Kidney glomerular epithelial cell (primary cell): ENCODE measurements around the gene RAB6B.

Experiments
- DNase-seq: peaks from one replicate; lab custom pipeline; 2025; lab: John Stamatoyannopoulos, UW

Gene RAB6B

DNA sequence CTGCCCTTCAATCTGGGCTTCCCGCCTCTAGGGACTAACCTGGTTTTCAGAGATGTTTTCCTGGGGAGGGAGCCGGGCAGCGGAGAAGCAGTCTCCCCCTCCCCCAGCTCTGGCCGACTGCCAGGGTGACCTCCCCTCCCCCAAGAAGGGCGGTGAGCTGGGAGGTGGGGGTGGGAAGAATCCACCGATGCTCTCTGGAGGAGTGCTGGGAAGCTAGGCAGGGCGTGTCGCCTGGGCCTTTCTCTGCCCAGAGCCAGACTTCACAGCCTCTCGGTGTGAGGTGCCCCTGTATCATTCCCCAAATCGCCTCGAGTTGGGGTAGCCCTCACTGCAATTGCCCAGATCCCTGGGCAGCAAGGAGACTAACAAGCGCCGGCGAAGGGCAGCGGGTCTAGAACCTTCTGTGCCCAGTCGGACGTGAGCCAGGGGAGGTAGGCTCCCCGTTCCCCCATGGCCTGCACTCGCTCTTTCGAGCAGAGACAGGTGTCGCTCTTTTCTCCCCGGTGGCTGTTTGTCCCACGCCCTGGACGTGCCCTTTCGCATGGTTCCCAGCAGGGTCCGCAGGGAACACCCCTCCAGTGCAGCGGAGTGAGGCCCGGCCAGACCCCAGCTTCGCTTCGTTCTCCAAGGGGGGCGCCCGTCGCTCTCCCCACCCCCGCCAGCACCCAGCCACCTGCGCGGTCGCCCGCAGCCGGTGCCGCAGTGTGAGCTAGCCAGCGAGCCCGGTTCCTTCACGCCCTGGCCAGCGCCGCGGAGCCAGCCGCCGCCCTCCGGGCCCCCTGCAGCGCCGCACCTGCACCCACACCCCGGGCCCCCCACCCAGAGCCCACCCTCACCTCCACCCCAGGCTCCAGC lies 1.1 kb downstream of the RAB6B start:
- DNase-seq: no peak

DNA sequence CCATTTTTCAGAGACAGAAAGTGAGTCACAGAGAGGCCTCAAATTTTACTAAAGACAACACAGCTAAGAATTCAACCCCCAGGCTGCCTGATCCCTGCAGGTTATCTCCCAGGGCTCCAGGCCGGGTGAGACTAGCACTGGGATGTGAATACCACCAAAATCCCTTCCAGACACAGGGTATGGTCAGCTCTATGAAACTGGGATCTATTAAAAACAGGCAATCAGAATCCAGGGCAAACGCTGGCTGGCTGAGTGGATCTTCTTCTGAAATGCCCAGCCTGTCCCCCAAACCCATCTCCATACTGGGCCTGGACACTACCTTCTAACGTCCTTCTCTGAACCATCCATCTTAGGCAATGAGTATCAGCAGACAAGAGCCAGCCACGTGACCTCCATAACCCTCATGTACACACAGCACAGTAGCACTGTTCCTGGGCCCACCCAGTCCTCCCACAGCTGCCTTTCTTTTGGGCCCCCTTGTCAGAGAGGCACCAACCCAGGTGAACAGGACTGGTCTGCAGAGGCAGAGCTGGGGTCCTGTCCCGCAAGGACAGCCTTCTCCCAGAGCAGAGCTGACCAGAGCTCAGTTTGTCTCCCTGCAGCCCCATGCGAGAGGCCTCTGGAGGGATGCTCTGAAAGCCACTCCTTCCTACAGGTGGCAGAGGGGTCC lies 1.9 kb downstream of the RAB6B start:
- DNase-seq: no peak

DNA sequence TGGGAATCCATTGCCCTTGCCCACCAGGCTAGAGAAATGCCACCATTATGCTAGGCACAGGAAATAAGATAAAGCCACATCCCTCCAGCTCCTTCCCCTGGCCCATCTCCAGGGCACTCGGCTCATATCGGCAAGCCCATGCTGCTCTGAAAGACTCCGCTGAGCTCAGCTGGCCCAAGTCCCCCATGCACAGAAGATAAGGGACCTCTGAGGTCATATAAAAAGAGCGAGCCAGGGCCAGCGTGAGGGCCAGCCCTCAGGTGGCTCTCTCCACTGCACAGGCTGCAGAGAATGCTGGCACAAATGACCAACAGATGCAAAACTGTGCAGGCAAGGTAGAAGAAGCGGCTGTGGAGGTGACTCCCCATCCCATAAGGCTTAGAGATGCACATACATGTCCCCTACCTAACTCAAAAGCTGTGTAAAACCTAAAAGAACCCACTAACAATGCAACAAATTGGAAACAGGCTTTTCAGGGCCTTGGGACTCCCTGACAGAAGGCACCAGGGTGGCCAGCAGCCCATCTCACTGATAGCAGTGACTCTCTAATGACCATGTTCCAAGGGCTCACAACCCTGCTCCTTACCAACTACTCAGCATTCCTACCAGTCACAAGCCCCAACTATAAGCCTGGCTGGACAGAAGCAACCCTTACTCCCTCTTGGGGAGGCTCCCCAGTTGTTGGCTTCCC lies 3.0 kb downstream of the RAB6B start:
- no peak for DNase-seq

GRCh38 chr3:133891662-133892378 lies 3.9 kb downstream of the RAB6B start:
- no peak for DNase-seq

DNA sequence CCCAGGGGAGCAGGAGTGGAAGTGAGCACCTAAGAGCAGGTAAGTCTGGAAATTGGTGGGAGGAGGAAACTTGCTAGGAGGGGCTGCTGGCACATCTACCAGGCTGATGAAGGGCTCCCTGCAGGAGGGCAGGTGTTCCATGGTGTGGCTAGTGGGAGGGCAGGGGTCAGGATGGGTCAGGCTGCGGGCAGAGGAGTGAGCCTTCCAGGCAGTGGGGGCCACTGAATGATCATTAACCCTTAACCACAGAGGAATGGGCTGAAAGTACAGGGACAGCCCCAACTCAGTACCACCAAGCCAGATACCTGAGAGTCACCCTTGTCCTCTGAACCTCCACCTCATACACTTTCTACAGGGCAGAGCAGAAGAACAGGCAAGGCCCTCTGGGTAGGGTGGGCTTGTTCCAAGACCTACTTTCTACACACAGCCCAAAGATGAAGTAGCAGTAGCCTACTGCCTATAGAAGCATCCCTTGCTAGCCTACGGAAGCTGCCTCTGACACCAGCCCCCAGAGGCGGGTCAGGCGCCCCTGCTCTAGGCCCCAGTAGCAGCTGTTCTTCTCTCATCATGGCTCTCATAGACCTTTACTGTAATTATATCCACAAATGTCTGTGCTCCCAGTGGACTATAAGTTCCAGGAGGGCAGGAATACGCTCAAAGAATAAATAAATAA lies 4.6 kb downstream of the RAB6B start:
- DNase-seq: no peak

- DNase-seq: no peak
Observed at GRCh38 chr3:133890037-133890436, 5.6 kb downstream of the RAB6B start.

GRCh38 chr3:133888726-133889340 lies 6.8 kb downstream of the RAB6B start:
- no peak for DNase-seq

DNA sequence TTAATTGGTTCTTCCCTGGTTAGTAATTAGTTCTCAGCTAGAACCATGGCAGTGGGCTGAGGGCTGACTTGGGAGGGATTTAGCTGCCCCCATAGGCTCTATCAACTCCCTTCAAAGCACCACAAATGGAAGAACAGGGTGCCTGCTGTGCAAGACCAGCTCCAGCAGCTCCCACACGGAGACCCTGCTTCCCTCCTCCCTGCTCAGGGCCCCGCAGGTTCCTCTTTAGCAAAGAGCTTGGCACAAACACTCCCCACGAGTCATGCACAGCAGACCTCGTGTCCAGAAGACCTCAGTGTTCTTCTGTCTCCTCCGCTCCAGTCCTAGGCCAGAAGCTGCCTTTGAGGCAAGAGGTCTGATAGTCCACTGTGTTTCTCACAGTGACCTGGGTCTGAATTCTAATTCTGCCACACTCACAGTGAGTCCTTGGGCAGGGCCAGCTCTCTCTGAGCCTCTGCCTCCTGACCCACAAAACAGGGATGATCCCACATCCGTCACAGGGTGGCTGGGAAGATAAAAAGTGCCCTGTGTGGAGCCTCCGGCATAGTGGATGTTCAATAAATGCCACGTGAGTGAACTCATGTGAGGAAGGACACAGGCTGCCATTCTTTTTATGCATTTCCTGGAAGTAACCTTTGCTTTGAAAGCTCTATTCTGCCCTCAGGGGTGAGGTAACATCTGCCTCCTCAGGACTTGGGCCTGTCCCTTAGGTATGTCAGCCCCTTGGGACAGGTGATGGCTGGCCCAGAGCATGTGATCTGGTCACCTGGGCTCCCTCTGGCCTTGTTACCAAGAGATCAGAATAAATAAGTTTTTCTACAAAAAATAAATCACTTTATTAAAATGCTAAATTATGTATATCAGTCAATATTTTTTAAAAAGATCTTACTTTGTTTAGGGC lies 7.6 kb downstream of the RAB6B start:
- DNase-seq: no peak

- no peak for DNase-seq
Observed at GRCh38 chr3:133887074-133887802, 8.4 kb downstream of the RAB6B start.

GRCh38 chr3:133886031-133886722 lies 9.5 kb downstream of the RAB6B start:
- DNase-seq: no peak

DNA sequence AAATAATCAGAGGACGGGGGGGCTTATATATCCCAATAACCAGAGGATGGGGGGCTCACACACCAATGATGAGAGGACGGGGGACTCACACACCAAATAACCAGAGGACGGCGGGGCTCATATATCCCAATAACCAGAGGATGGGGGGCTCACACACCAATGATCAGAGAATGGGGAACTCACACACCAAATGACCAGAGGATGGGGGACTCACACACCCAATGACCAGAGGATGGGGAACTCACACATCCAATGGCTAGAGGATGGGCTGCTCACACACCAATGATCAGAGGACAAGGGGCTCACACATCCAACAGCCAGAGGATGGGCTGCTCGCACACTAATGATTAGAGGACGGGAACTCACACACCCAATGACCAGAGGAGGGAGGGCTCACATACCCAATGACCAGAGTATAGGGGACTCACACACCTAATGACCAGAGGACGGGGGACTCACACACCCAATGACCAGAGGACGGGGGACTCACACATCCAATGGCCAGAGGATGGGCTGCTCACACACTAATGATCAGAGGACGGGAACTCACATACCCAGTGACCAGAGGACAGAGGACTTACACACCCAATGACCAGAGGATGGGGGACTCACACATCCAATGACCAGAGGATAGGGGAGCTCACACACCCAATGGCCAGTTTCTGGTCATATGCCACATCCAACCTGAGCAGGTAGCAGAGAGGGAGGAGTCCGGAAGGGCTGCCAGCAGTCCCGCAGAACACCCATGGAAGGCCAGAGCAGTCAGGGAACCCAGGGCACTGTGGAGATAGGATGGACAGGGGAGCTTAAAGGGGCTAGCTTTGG lies 10.6 kb downstream of the RAB6B start:
- no peak for DNase-seq

- DNase-seq: no peak
Observed at GRCh38 chr3:133884054-133884886, 11.4 kb downstream of the RAB6B start.

- no peak for DNase-seq
Observed at GRCh38 chr3:133883641-133884040, 12.0 kb downstream of the RAB6B start.

- no peak for DNase-seq
Observed at GRCh38 chr3:133882986-133883586, 12.6 kb downstream of the RAB6B start.

DNA sequence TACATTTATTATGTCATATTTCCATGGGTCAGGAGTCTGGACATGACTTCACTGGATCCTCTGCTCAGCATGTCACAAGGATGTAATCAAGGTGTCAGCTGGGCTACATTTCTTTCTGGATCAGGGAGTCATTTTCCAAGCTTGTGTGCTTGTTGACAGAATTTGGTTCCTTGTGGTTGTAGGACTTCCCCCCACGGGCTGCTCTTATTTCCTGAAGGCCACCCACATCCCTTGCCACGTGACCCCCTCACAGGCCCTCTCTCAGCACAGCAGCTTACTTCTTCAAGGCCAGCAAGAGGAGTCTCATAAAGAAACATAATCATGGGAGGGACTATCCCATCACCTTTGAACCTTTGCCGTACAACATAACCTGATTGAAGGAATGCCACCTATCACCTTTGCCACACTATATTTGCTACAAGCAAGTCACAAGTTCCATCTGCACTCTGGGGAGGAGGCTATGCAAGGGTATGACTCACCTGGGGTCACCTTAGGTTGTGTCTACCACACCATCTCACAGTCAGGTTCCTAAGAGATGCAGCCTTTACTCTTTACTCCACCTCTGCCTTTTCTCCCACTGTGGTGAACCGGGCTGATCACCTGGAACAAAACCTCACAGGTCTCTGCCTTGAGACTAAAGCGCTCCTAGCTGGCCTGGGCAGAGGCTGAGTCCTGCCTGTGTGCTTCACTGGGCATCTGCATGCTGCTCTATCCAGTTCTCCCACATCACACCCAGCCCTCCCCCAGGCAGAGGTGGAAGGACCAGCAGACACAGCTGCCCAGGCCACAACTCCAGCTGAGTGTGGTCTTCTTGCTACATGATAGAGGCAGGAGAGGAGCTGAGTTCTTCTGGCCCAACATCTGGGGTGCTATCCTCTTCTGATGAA lies 13.5 kb downstream of the RAB6B start:
- DNase-seq: no peak

DNA sequence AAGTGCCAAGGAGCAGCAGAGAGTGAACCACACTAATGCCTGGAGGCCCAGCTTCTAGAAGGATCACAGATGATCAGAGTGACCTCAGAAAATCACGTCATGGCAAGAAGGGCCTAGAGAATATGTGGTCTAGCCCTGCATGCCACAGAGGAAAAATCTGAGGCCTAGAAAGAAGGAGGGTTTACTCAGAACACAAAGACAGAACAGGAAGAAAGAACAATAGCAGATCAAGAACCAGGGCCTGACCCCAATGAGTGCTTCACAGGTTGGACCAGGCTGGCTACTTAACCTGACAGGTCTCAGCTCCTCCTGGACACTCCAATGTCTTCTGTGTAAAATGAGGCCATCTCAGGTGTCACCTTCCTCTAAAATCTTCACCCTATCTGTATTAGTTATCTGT lies 14.2 kb downstream of the RAB6B start:
- DNase-seq: no peak
